DOHH2 (cell line): ENCODE results near the gene SOX10.

ENCODE experiments used
- EZH2phosphoT487 ChIP-seq: fragments of 200-600 bp; sonication (generic); IDR thresholded peaks from 2 replicates; pipeline ENCODE4 v1.6.1; 2017; ENCODE audit warnings: borderline replicate concordance, mild to moderate bottlenecking, antibody characterized with exemption, low read length, moderate library complexity, mixed read lengths
- TF ChIP-seq, protein P1 (sequence below): fragments of 200-600 bp; sonication (generic); IDR thresholded peaks from one replicate; pipeline ENCODE4 v1.5.1; 2014; ENCODE audit warnings: antibody characterized with exemption, mild to moderate bottlenecking, low read depth, low read length; ENCODE audit not compliant: poor library complexity, severe bottlenecking

GRCh38 chr22:37967147-37967546 lies 17.2 kb downstream of the SOX10 start:
- TF ChIP-seq, protein P1, sequence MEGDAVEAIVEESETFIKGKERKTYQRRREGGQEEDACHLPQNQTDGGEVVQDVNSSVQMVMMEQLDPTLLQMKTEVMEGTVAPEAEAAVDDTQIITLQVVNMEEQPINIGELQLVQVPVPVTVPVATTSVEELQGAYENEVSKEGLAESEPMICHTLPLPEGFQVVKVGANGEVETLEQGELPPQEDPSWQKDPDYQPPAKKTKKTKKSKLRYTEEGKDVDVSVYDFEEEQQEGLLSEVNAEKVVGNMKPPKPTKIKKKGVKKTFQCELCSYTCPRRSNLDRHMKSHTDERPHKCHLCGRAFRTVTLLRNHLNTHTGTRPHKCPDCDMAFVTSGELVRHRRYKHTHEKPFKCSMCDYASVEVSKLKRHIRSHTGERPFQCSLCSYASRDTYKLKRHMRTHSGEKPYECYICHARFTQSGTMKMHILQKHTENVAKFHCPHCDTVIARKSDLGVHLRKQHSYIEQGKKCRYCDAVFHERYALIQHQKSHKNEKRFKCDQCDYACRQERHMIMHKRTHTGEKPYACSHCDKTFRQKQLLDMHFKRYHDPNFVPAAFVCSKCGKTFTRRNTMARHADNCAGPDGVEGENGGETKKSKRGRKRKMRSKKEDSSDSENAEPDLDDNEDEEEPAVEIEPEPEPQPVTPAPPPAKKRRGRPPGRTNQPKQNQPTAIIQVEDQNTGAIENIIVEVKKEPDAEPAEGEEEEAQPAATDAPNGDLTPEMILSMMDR = no peak
- no peak for TF ChIP-seq EZH2phosphoT487
